Mesothelial cell of epicardium (in vitro differentiated cells): Measurements from ENCODE around the gene GAS2L2. TPM values are rescaled to one million over a fixed set of nuclear protein-coding genes. Genes with fewer than 3 reads are reported as not detected.

ENCODE experiments used
- DNase-seq, 2 experiments: peaks; one replicate each; pipeline ENCODE4 v3.0.0; 2021; ENCODE audit warnings: low spot score in 2 of 2; ENCODE audit not compliant: unreplicated experiment in 2 of 2
- H3K27ac Mint-ChIP-seq: 2 replicates; pipeline ENCODE4 v1.8.0; 2021; ENCODE audit warnings: mixed read lengths
- H3K27me3 Mint-ChIP-seq: 2 replicates; pipeline ENCODE4 v1.8.0; 2021; ENCODE audit warnings: low read depth, mixed read lengths
- H3K36me3 Mint-ChIP-seq: 2 replicates; pipeline ENCODE4 v1.8.0; 2021; ENCODE audit warnings: mixed read lengths
- H3K4me1 Mint-ChIP-seq: 2 replicates; pipeline ENCODE4 v1.8.0; 2021; ENCODE audit warnings: mixed read lengths
- H3K4me3 Mint-ChIP-seq: 2 replicates; pipeline ENCODE4 v1.8.0; 2021; ENCODE audit warnings: mild to moderate bottlenecking, moderate library complexity, mixed read lengths
- H3K9me3 Mint-ChIP-seq: 2 replicates; pipeline ENCODE4 v1.8.0; 2021; ENCODE audit warnings: mixed read lengths
- CTCF ChIP-seq: fragments of 200-600 bp; sonication (generic); IDR thresholded peaks from one replicate; pipeline ENCODE4 v1.5.0; 2021; ENCODE audit warnings: antibody characterized with exemption; ENCODE audit not compliant: unreplicated experiment
- total RNA-seq: library from RNA; stranded (reverse); gene quantifications from 3 replicates; pipeline ENCODE4 v1.2.1, GENCODE V29; 2021

Gene GAS2L2
- total RNA-seq, 1 donor from 2014 or later: 0.11 TPM

DNA sequence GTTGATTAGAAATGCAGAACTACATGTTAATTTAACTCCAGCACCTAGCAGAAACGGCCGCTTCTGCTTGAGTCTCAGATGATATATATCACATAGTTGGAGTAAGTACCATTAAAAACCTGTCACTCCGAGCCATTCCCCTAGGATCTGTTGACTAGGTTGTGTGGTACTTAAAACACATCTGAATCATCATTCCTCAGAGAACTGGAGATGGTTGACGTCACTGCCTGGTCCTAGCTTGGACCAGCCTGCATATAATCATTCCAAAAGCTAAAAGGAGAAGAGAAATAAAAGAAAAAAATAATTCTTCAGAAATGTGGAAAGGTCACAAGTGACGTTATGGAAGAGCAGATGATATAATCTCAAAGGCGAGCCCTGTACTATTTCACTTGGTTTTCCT is 52.9 kb downstream of the GAS2L2 start:
- Mint-ChIP-seq H3K36me3 (peaks cover 6% of the 10 kb centered on the region), H3K4me1 (peaks cover 5% of the 10 kb centered on the region), H3K27me3 (no peaks in the 10 kb centered on the region), H3K4me3 (no peak overlapping the region), H3K27ac (no peak overlapping the region), H3K9me3 (no peaks in the 10 kb centered on the region)
- no peak for DNase-seq
- TF ChIP-seq CTCF: no peak

DNA sequence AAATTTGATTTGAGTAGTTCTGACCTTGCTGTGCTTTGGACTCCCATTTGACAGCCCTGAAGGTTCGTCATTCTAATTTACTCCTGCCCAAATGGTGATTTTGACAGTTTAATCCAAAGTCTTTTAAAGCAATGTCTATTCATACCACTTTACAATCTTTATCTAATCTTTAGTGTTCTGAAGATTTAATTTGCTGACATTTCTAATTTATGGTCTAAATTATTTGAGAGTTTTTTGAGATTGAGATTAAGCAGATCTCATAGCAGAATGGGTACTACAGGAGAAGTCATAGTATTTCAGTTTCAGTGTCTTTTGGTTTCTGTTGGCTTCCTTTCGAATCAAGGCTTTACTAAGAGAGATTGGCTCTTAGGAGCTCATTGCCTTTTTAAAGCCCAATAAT is 54.2 kb downstream of the GAS2L2 start:
- TF ChIP-seq CTCF: no peak
- DNase-seq: no peak
- Mint-ChIP-seq H3K4me1 (peaks cover 5% of the 10 kb centered on the region), H3K4me3 (no peak overlapping the region), H3K27ac (no peak overlapping the region), H3K9me3 (no peaks in the 10 kb centered on the region), H3K27me3 (no peaks in the 10 kb centered on the region), H3K36me3 (peaks cover 7% of the 10 kb centered on the region)

DNA sequence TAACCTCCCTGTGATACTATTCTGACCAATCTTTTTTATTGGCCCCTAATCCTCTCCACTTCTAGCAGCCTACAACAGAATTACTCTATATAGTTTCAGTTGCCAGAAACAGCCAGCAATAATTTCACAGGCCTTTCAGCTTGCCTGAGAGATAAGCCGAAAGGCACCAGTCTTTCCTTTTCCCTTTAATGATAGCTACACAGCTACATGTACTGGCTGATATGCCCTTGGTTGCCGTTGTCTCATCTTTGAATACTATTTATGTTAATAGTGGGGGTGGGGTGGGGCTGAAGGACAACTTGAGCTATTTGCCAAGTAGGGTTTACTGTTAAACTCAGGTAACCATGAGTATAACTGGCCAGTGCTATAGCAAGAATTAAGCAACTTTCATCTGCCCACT is 57.4 kb downstream of the GAS2L2 start:
- Mint-ChIP-seq H3K27me3 (no peaks in the 10 kb centered on the region), H3K9me3 (no peaks in the 10 kb centered on the region), H3K4me1 (peaks cover 5% of the 10 kb centered on the region), H3K4me3 (no peak overlapping the region), H3K27ac (no peak overlapping the region), H3K36me3 (peaks cover 11% of the 10 kb centered on the region)
- no peak for TF ChIP-seq CTCF
- DNase-seq: no peak

- H3K4me1 Mint-ChIP-seq: peaks cover 3% of the 10 kb centered on the region
- H3K36me3 Mint-ChIP-seq: peaks cover 18% of the 10 kb centered on the region
- no peaks in the 10 kb centered on the region for H3K9me3 Mint-ChIP-seq
- no peak for DNase-seq
- no peak overlapping the region for H3K27ac Mint-ChIP-seq
- TF ChIP-seq CTCF: no peak
- H3K4me3 Mint-ChIP-seq: no peak overlapping the region
- H3K27me3 Mint-ChIP-seq: no peaks in the 10 kb centered on the region
Observed at GRCh38 chr17:35694906-35695305, 58.1 kb downstream of the GAS2L2 start.

Other genes starting within 250 kb of the GAS2L2 start
- gene SLFN12L, start 215.6 kb downstream of the GAS2L2 start, total RNA-seq: 0.09 to 0.18 TPM (median 0.09 TPM) in 3 replicates
- gene SLFN14, start 192.4 kb downstream of the GAS2L2 start, total RNA-seq: not detected in 3 replicates
- 5.0 to 7.5 TPM (median 5.1 TPM) in 3 replicates for gene PEX12, start 174.7 kb downstream of the GAS2L2 start, total RNA-seq
- 155 to 158 TPM (median 155 TPM) in 3 replicates for gene AP2B1, start 165.9 kb downstream of the GAS2L2 start, total RNA-seq
- 19.3 to 20.5 TPM (median 20.1 TPM) in 3 replicates for gene RASL10B, start 21.6 kb downstream of the GAS2L2 start, total RNA-seq
- gene C17orf50, start 7.6 kb upstream of the GAS2L2 start, total RNA-seq: not detected in 3 replicates
- gene MMP28, start 42.4 kb upstream of the GAS2L2 start, total RNA-seq: 0.34 to 0.86 TPM in 2 of 3 replicates, not detected in the other
- 218 to 235 TPM (median 225 TPM) in 3 replicates for gene TAF15, start 56.2 kb upstream of the GAS2L2 start, total RNA-seq
- not detected in 3 replicates for gene HEATR9, start 115.7 kb upstream of the GAS2L2 start, total RNA-seq
- not detected in 3 replicates for gene CCL5, start 127.1 kb upstream of the GAS2L2 start, total RNA-seq
- gene RDM1, start 177.5 kb upstream of the GAS2L2 start, total RNA-seq: 2.1 to 3.5 TPM (median 3.4 TPM) in 3 replicates
- gene LYZL6, start 190.5 kb upstream of the GAS2L2 start, total RNA-seq: not detected in 3 replicates
- not detected in 3 replicates for gene CCL16, start 228.3 kb upstream of the GAS2L2 start, total RNA-seq
- not detected in 3 replicates for gene CCL14, start 233.5 kb upstream of the GAS2L2 start, total RNA-seq
- gene CCL15, start 248.3 kb upstream of the GAS2L2 start, total RNA-seq: not detected in 3 replicates